CD4-positive, alpha-beta T cell treated with Interleukin-6 for 4 hours (primary cell): ENCODE results near the gene TAF1B.

Experiments
- DNase-seq: peaks from one replicate; pipeline ENCODE4 v3.0.0-alpha.2; 2020; ENCODE audit warnings: mixed read lengths

The TAF1B gene

GRCh38 chr2:9843229-9844035, at the start of gene TAF1B:
Gene TAF1B (plus strand): TSS chr2:9843474. CDS start chr2:9843542, 68 bp downstream.
- peak; percentile 87 for DNase-seq

DNA sequence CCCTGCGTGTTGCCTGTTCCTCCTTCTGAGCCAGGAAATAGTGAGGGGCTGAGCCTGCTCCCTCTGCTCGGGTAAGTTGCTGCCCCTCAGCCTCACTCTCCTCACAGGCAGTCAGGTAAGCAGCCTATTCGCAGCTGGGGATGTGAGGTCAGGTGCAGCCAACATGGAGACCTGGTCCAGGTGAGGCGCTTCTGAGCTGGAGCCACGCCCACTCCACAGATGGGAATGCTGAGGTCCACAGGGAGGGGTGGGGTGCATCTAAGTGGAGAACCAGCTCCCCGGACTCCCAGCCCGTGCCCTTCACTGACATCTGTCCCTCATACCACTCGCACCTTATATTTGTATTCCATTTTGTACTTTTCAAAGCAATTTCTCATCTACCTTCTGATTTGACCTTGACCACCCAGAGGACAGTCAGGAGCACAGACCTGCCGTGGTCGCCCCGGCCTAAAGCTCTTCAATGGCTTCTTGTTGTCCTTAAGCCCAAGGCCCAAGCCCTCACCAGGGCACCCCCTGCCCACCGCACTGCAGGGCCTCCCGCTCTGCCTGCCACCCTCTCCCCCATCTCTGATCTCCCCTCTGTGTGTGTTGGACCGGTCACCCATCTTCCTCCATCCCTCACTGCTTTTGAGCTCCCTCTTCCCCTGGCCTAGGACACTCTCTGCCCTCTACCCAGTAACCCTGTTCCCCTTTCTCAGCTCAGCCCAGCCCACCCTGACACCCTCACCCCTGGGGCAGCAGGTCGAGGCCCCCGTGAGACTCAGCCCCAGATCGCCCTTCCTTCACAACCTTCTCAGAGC, 49.2 kb upstream of the TAF1B start:
- no peak for DNase-seq

GRCh38 chr2:9795071-9795470, 48.2 kb upstream of the TAF1B start:
- no peak for DNase-seq

GRCh38 chr2:9796056-9797010, 46.9 kb upstream of the TAF1B start:
- DNase-seq: no peak

- DNase-seq: no peak
Measured at GRCh38 chr2:9797086-9797485, 46.2 kb upstream of the TAF1B start.

DNA sequence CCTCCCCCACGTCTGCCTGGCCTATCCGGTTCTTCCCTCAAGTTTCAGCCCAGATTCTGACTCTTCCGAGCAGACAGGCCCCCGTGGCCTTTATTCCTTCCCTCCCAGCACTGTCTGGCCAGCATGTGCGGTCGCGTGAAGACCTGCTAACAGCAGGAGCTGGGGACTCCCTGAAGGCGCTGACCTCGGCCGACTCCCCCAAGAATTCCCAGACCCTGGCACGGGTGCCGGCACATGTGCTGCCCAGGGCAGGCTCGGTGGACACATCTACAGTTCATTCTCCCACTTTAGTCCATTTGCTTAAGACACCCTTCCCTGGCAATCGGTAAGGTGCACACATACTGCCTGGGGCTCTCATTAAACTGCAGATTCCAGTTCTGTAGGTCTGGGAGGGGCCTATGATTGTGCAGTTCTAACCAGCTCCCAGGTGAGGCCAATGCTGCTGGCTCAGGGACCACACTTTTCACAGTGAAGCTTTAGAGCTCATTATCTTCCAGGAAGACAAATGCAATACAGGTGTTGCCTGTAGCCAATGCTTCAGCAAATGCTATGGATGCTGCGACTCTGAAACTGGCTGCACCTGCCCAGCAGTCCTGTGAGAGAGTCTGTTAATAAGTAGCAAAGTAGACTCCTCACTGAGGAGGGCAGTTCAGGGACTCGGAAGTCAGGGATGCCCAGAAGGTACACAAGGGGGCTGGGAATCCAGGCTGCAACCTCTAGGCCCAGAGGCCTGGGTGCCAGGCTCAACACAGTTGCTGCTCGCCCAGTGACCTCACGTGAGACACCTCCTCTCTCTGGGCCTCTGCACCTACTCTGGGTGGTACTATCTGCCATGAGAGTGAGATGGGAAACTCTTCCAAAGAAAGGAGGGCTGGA, 45.4 kb upstream of the TAF1B start:
- DNase-seq: no peak

GRCh38 chr2:9799011-9799596, 44.2 kb upstream of the TAF1B start:
- no peak for DNase-seq

- peak; percentile 86 for DNase-seq
Measured at GRCh38 chr2:9799729-9800632, 43.3 kb upstream of the TAF1B start.

GRCh38 chr2:9800639-9800974, 42.7 kb upstream of the TAF1B start:
- no peak for DNase-seq

- peak; percentile 64 for DNase-seq
Measured at GRCh38 chr2:9800975-9801726, 42.1 kb upstream of the TAF1B start.

DNA sequence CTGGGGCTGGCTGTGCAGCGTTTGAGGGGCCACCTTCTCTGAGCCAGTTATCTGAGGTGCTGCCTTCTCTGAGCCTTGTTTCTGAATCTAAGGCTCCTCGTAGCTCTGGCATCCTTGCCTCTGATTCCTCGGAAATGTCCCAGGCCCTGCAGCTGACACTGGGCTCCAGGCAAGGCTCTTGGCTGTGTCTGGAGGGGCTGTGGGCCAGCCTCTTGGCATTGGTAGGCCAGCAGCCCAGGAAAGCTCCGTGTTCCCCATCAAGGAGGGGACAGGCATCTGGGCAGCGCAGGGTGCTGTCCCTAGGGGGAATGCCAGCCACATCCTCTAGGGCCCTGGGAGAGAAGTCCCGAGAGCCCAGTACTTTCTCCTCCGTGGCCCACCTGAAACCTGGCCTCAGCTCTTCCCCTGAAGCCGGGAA, 40.7 kb upstream of the TAF1B start:
- no peak for DNase-seq

DNA sequence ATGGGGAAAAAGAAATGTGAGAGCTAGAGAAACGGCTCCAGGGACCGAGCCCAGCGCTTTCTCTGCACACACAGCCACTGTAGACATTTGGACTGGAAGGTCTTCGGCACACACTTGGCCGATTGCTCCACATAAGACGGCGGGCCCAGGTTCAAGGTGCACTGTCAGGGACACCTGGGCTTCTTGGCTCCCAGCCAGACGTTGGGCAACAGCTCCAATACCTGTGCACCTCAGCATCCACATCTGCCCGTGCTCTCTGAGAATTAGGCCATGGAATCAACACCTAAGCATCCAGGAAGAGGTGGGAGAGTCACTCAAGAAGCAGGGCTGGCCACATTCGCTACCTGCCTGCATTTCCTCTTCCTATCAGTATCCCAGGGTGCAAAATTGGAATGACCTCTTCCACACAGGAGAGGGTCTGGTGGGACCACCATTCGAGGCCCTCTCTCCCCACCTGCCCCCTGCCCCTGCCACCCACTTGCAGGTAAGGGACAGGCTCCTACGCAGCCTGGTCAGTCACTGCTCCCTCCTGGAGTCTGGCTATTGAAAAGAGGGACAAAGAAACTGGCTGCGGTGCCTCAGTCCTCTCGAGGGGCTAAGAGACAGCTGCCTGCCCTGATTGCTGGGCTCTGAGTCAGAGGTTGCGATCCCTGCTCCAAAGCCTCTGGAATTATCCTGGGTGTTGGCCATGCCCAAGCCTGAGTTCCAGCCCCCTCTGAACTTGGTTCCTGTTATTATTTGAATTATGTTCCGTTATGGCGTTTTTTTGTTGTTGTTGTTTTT, 40.1 kb upstream of the TAF1B start:
- no peak for DNase-seq

DNA sequence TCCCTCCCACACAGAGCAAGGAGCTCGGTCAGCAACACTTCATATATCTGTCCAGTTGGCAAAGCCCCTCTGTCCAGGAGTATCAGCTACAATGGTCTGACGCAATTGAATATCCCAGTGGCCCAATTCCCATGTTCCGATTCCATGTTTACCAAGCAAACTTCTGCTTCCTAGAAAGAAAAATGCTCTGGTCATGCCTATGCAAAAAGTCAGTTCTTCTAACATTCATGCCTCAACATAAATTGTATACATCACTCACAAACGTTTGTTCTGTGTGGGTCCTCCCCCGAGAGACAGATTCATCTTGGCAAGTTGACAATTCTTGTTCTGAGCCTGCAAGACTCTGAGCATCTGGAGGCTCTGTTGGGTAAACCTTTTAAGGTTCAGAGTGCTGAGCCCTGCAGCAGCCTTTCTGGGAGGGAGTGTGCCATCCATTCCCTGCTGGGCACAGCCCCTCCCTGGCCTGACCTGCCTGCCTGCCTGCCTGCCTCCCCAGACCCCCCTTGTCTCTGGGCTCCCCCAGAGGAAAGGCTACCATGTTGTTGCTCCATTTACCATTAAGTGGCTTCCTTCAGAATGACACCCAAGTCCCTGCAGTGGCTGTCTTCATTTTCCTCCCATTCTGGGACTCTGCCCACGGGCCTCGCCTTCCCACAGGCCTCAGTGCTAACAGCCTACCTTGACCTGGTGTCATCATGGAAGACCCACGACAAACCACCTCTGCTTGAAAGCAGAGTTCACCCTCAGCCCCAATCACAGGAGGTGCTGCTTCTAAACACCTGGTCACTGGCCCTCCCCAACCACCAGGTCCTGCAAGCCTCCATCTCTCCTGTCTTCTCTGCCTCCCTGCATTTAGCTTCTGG, 37.6 kb upstream of the TAF1B start:
- no peak for DNase-seq

DNA sequence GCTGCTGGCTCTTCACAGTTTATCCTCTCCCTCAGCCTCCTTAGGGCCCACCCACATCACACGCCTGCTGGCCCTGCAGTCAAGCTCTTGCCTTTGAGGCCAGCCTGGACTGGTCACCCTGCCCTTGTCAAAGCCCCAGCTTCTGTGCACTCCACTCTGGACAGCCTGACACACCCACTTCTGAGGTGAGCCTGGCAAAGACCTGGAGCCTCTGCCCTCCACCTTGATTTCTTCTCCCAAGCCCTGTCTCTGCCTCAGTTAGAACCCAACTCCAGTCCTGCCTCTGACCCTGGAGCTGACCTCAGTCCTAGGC, 37.0 kb upstream of the TAF1B start:
- no peak for DNase-seq

DNA sequence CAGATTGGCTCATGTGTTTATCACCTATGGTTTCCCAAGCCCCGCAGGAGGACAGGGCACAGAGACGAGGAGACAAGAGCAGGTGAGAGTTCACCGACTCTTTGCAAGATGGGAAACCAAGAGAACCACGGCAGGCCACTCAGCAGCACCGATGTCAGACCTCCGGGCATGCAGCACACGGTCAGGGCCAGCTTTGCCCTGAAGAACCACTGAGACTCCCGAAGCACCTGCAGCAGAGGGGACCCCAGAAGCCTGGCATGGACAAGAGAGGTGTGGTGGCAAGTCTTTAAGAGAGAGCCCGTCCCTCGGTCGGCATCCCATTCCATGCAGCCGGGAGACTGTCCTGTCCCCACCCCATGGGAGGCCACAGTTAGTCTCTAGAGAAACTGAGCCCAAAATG, 36.6 kb upstream of the TAF1B start:
- no peak for DNase-seq

DNA sequence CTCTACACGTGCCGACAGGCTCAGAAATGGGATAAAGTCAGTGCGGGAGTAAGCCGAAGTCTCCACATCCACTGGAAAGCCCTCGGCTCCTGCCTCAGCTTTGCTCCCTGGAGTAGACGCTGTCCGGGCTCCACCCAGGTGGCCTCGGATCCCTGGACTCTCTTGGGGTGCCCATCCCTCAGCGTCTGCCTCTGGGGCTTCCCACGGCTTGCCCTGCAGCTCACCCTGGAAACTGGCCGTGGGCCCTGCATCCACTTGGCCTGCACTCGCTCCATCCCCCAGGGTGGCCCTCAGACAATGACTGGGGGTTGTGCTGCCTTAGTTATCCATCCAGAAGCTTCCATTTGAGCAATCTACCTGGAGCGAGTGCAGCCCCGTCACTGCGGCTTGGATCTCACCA, 36.2 kb upstream of the TAF1B start:
- no peak for DNase-seq

GRCh38 chr2:9807555-9808305, 35.5 kb upstream of the TAF1B start:
- DNase-seq: no peak
